WI38 (cell line): ENCODE results near the gene CREG1.
A peak's percentile ranks its signal among the peaks of the same experiment; 100 is the strongest.

Source experiments
- H3K4me3 ChIP-seq: 2 replicates; pipeline ENCODE4 v1.5.1; 2011; ENCODE audit warnings: low read depth, mild to moderate bottlenecking, control low read depth, low read length
- CTCF ChIP-seq: IDR thresholded peaks from 2 replicates; pipeline ENCODE4 v1.5.1; 2012; ENCODE audit warnings: low read depth, mild to moderate bottlenecking, control low read depth, low read length

Gene CREG1

DNA sequence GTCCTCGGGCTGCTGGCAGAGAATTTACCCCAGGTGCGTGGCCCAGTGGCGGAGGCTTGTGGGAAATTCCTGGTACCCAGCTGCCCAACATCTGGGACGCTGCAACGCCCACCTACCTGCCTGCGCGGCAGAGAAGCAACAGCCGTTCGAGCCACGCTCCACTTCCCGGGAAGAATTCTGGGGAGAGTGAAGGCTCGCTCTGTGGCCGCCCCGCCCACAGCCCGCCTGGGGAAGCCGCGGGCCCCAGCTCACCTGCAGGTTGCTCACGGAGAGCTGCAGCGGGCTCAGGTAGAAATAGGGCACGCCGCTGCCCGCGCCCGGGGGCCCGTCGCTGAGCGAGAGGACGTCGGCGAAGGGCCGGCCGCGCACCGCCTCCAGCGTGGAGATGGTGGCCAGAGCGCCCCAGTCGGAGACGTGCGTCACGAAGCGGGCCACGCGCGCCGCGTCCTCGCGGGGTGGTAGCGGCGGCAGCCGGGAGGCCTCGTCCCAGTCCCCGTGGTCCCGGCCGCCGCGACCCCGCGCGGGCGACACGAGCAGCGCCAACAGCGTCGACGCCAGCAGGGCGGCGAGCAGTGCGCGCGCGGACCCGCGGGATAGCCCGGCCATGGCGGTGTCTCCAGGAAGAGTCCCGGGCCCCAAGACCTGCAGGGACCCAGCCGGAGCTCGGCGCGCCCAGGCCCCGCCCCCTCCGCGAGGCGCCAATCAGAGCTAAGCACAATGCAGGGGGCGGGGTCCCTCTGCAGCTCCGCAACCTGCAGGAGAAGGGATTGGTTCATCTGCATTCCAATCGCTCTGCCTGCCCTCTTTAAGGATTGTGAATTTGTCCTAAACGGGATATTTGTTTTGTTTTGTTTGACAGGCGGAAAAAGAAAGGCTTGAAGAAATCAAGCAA is at the start of gene CREG1:
TSS of gene CREG1 (minus strand) at position 627 of the 892 bp plus-strand sequence.
- peak within 1 kb of the TSS; percentile 46 for H3K4me3 ChIP-seq
- TF ChIP-seq CTCF: no peak

DNA sequence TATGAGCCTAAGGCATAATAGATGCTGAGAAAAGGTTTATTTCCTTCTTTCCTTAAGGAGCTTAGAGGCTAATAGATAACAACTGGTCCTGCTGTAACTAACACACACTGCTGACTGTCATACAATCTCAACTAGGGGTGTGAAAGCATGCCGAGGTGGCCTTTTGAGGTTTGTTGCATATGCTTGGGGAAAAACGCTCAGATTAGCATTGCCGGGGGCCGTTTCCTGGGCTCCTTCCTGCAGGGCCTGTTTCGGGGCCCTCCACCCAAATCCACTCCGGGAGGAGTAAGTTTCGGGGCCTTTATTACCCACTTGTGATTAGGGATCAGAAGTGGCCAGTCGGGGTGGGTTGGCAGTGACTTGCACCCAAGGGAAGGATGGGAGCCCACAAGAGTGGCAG is 49.3 kb upstream of the CREG1 start:
- no peak overlapping the region for H3K4me3 ChIP-seq
- no peak for TF ChIP-seq CTCF

- no peak for TF ChIP-seq CTCF
- no peak overlapping the region for H3K4me3 ChIP-seq
Observed at GRCh38 chr1:167601442-167602383, 48.2 kb upstream of the CREG1 start.

GRCh38 chr1:167599957-167600581 is 46.5 kb upstream of the CREG1 start:
- no peak overlapping the region for H3K4me3 ChIP-seq
- no peak for TF ChIP-seq CTCF

- TF ChIP-seq CTCF: no peak
Observed at GRCh38 chr1:167594822-167595221, 41.3 kb upstream of the CREG1 start.

GRCh38 chr1:167593860-167594259 is 40.3 kb upstream of the CREG1 start:
- no peak for TF ChIP-seq CTCF
- H3K4me3 ChIP-seq: no peak overlapping the region

More at GRCh38 chr1:167594822-167595221, 41.3 kb upstream of the CREG1 start:
- no peak overlapping the region for H3K4me3 ChIP-seq
